ENCODE measurements around the gene DOCK1.

DNA sequence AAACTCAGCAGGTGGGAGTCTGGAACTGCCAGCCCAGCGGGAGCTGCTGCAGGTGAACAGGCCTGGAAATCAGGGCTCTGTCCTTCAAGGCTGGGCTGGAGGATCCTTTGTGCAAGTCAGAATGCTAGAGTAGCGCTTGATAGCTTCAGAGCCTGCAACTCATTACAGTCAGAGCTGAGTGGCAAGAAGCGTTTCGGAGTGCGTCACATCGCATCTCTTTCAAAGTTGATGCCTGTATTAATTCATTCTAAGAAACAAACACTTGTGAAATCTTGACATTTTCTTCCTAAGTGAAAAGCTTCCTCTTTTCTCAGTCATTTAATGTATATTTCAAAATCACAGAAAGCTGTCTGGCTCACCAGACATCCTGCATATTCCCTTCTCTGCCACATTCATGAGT is 522.7 kb downstream of the DOCK1 start:
- TF ChIP-seq POLR2A (IDR thresholded peaks at IDR 0.05) = no peak
- TF ChIP-seq, protein P1, sequence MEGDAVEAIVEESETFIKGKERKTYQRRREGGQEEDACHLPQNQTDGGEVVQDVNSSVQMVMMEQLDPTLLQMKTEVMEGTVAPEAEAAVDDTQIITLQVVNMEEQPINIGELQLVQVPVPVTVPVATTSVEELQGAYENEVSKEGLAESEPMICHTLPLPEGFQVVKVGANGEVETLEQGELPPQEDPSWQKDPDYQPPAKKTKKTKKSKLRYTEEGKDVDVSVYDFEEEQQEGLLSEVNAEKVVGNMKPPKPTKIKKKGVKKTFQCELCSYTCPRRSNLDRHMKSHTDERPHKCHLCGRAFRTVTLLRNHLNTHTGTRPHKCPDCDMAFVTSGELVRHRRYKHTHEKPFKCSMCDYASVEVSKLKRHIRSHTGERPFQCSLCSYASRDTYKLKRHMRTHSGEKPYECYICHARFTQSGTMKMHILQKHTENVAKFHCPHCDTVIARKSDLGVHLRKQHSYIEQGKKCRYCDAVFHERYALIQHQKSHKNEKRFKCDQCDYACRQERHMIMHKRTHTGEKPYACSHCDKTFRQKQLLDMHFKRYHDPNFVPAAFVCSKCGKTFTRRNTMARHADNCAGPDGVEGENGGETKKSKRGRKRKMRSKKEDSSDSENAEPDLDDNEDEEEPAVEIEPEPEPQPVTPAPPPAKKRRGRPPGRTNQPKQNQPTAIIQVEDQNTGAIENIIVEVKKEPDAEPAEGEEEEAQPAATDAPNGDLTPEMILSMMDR (IDR thresholded peaks at IDR 0.05) = no peak
- no peak for TF ChIP-seq POLR2AphosphoS5 (IDR thresholded peaks at IDR 0.05)
